ENCODE measurements around the gene ST3GAL3. TPM values are rescaled to one million over a fixed set of nuclear protein-coding genes. Genes with fewer than 3 reads are reported as not detected.

ST3GAL3 gene
- total RNA-seq, 1 donor = 16.8 TPM

- H3K4me3 ChIP-seq (ENCODE audit: low read depth, low read length) = peak within 1 kb of the TSS; percentile 67
- TF ChIP-seq CTCF (IDR thresholded peaks at IDR 0.05; ENCODE audit: insufficient read depth, low read depth, low read length) = no peak
- no peak for DNase-seq (ENCODE audit: low read depth)
Observed at GRCh38 chr1:43978551-43979260, 271.4 kb downstream of the ST3GAL3 start, which contains the start of gene B4GALT2. B4GALT2 (plus strand) TSS chr1:43979210; CDS start chr1:43981161, 1,951 bp downstream.

DNA sequence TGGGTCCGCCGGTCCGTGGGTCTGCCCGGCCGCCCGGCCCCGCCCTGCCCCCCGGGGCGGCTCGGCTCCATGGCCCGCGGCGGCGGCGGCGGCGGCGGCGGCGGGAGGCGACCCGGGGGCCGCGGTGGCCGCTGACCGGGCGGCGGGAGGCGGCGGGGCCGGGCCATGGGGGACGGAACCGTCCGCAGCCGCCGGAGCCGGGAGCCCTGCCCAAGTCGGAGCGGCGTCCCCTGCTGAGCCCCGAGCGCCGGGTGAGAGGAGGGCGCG lies 271.9 kb downstream of the ST3GAL3 start:
- TF ChIP-seq CTCF (IDR thresholded peaks at IDR 0.05; ENCODE audit: insufficient read depth, low read depth, low read length) = no peak
- H3K4me3 ChIP-seq (ENCODE audit: low read depth, low read length) = peak overlapping the region; percentile 67
- DNase-seq (ENCODE audit: low read depth) = no peak

DNA sequence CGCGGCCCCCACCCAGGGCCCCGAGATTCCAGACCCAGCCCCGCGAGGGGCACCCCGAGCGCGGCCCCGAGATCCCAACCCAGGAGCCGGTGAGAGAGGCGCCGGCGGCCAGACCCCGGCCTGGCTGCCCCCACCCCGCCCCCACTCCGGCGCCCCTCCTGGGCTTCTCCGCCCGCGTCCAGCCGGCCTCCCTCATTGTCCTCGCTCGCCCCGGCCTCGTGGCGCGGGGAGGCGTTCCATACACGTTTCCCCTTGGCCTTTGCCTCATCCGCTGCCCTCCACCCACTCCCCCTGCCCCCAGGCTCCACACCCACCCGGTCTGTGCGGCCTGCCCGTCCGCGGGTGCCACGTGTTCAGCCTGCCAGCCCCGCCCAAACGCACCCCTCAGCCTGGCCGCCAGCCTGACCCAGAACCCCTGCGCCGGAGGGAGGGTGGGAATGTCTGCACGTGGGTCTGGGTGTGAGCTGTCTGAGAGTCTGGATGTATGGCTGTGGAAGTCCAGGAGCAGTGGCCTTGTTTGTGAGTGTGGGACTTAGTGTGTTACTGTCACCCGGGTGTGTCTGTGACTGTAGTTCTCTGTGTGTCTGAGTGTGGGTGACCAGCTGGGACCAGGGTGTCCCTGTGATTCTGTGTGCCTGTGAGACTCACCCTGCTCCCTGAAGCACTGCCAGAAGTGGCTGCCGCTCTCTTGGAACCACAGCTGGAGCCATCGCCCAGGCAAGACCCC lies 272.4 kb downstream of the ST3GAL3 start:
- H3K4me3 ChIP-seq (ENCODE audit: low read depth, low read length) = peak overlapping the region; percentile 67
- DNase-seq (ENCODE audit: low read depth) = peak; percentile 70
- TF ChIP-seq CTCF (IDR thresholded peaks at IDR 0.05; ENCODE audit: insufficient read depth, low read depth, low read length) = no peak

- peak overlapping the region; percentile 67 for H3K4me3 ChIP-seq (ENCODE audit: low read depth, low read length)
- no peak for TF ChIP-seq CTCF (IDR thresholded peaks at IDR 0.05; ENCODE audit: insufficient read depth, low read depth, low read length)
- no peak for DNase-seq (ENCODE audit: low read depth)
Observed at GRCh38 chr1:43980255-43981134, 273.2 kb downstream of the ST3GAL3 start.

Small RNA genes lying within 50 kb of the gene (small RNA-seq; reads per million reads assigned to genes)
- gene AL451062.2 = not detected
- not detected for gene RF00026

Other genes with a start within 250 kb of the ST3GAL3 start
- 42.7 and 53.8 TPM in 2 replicates for gene PTPRF, start 176.7 kb upstream of the ST3GAL3 start, total RNA-seq
- 43.2 and 52.7 TPM in 2 replicates for gene KDM4A, start 57.4 kb upstream of the ST3GAL3 start, total RNA-seq
- 0.86 TPM in 1 of 2 replicates, not detected in the other for gene ARTN, start 226.3 kb downstream of the ST3GAL3 start, total RNA-seq
- 18.7 and 20.7 TPM in 2 replicates for gene IPO13, start 239.4 kb downstream of the ST3GAL3 start, total RNA-seq

All from fibroblast of villous mesenchyme (primary cell).